Suprapubic skin (tissue), 4 donors: ENCODE data around the gene TCEA2. TPM values are rescaled to one million over a fixed set of nuclear protein-coding genes. Genes with fewer than 3 reads are reported as not detected.

Source experiments
- DNase-seq, 2 donors: peaks; one replicate each; pipeline ENCODE4 v3.0.0-alpha.2; 2019; ENCODE audit warnings: low spot score in 2 of 2
- H3K27ac ChIP-seq: fragments of 200-600 bp; sonication (generic); one replicate; pipeline ENCODE4 v1.5.1; 2019
- H3K27me3 ChIP-seq: fragments of 200-600 bp; sonication (generic); one replicate; pipeline ENCODE4 v1.5.1; 2019
- H3K36me3 ChIP-seq: fragments of 200-600 bp; sonication (generic); one replicate; pipeline ENCODE4 v1.5.1; 2019
- H3K4me1 ChIP-seq: fragments of 200-600 bp; sonication (generic); one replicate; pipeline ENCODE4 v1.5.1; 2019
- H3K4me3 ChIP-seq: fragments of 200-600 bp; sonication (generic); one replicate; pipeline ENCODE4 v1.5.1; 2019; ENCODE audit warnings: mild to moderate bottlenecking
- H3K9me3 ChIP-seq: fragments of 200-600 bp; sonication (generic); one replicate; pipeline ENCODE4 v1.5.1; 2019
- CTCF ChIP-seq, 2 donors: fragments of 200-600 bp in 1 of 2; fragments of 450-650 bp in 1 of 2; sonication (generic) in 1 of 2; IDR thresholded peaks; one replicate each; pipeline ENCODE4 v1.5.1; 2016 to 2019; ENCODE audit warnings: antibody characterized with exemption in 2 of 2, mild to moderate bottlenecking in 1 of 2, moderate library complexity in 1 of 2
- EP300 ChIP-seq: sonication (generic); formaldehyde crosslinking; IDR thresholded peaks from one replicate; pipeline ENCODE4 v1.6.1; 2017; ENCODE audit warnings: antibody characterized with exemption
- POLR2A ChIP-seq, 2 donors: fragments of 450-650 bp; IDR thresholded peaks; one replicate each; pipeline ENCODE4 v1.6.1; 2017; ENCODE audit warnings: antibody characterized with exemption in 2 of 2, mild to moderate bottlenecking in 2 of 2, moderate library complexity in 2 of 2
- POLR2AphosphoS5 ChIP-seq, 3 donors: sonication (generic); formaldehyde crosslinking; IDR thresholded peaks; one replicate each; pipeline ENCODE4 v1.6.1; 2017; ENCODE audit warnings: antibody characterized with exemption in 3 of 3
- WGBS: methylation state at CpG from one replicate; pipeline ENCODE4 v1.1.5; 2018; 5-methylcytosine and 5-hydroxymethylcytosine counted together
- total RNA-seq, 4 donors: library from RNA; depleted of rRNA; stranded (reverse); fragments of >200 nt; gene quantifications; one replicate each; pipeline ENCODE4 v1.1.0, GENCODE V29; 2016

Gene TCEA2
- total RNA-seq, 4 donors from 2014 or later: 8.6 to 27.9 (median 13.2) TPM

GRCh38 chr20:64051561-64052325 is 11.3 kb upstream of the TCEA2 start:
- DNase-seq: no peak
- H3K27me3 ChIP-seq: peaks cover 64% of the 10 kb centered on the region
- WGBS: 73% methylated on average over 2 of the region's 15 CpGs
- no peak for TF ChIP-seq CTCF (IDR thresholded peaks at IDR 0.05)
- TF ChIP-seq EP300: no peak
- TF ChIP-seq POLR2AphosphoS5 (IDR thresholded peaks at IDR 0.05): peak in 1 of 3 donors; percentile 37
- no peak for TF ChIP-seq POLR2A (IDR thresholded peaks at IDR 0.05)
- no peak overlapping the region for H3K4me3 ChIP-seq
- peak overlapping the region; percentile 70 for H3K27ac ChIP-seq
- no peaks in the 10 kb centered on the region for H3K9me3 ChIP-seq
- peaks cover 52% of the 10 kb centered on the region for H3K4me1 ChIP-seq
- no peaks in the 10 kb centered on the region for H3K36me3 ChIP-seq

DNA sequence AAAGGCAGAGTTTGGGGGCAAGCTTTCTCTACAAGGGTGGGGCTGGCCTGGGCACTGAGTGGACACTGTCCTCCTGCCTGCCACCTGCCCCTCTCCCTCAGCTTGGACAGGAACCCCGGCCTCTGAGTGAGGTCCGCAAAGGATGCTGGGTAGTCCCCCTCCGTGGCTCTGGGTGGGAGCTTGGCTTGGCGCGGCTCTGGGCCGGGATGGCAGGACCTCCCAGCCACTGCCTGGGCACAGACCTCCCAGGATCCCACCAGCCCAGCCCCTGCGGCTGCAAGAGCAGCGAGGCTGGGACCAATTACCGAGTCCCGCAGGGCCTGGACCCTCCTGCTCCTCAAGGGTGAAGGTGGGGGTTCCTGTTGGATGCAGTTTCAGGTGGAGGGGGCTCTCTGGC is 10.7 kb upstream of the TCEA2 start:
- H3K9me3 ChIP-seq: no peaks in the 10 kb centered on the region
- H3K4me3 ChIP-seq: no peak overlapping the region
- 86% methylated on average over 4 of the region's 10 CpGs for WGBS
- peaks cover 59% of the 10 kb centered on the region for H3K27me3 ChIP-seq
- no peaks in the 10 kb centered on the region for H3K36me3 ChIP-seq
- DNase-seq: no peak
- H3K27ac ChIP-seq: peak overlapping the region; percentile 70
- H3K4me1 ChIP-seq: peaks cover 55% of the 10 kb centered on the region
- TF ChIP-seq POLR2AphosphoS5 (IDR thresholded peaks at IDR 0.05) (no peak), POLR2A (IDR thresholded peaks at IDR 0.05) (no peak), CTCF (IDR thresholded peaks at IDR 0.05) (no peak)

GRCh38 chr20:64052987-64053840 is 9.8 kb upstream of the TCEA2 start:
- 59% methylated on average over 20 of the region's 33 CpGs for WGBS
- DNase-seq: no peak
- H3K9me3 ChIP-seq: no peaks in the 10 kb centered on the region
- peak overlapping the region; percentile 70 for H3K27ac ChIP-seq
- peaks cover 57% of the 10 kb centered on the region for H3K4me1 ChIP-seq
- no peaks in the 10 kb centered on the region for H3K36me3 ChIP-seq
- peaks cover 50% of the 10 kb centered on the region for H3K27me3 ChIP-seq
- TF ChIP-seq CTCF (IDR thresholded peaks at IDR 0.05): no peak
- no peak for TF ChIP-seq POLR2AphosphoS5 (IDR thresholded peaks at IDR 0.05)
- TF ChIP-seq POLR2A (IDR thresholded peaks at IDR 0.05): no peak
- TF ChIP-seq EP300: no peak
- H3K4me3 ChIP-seq: no peak overlapping the region

DNA sequence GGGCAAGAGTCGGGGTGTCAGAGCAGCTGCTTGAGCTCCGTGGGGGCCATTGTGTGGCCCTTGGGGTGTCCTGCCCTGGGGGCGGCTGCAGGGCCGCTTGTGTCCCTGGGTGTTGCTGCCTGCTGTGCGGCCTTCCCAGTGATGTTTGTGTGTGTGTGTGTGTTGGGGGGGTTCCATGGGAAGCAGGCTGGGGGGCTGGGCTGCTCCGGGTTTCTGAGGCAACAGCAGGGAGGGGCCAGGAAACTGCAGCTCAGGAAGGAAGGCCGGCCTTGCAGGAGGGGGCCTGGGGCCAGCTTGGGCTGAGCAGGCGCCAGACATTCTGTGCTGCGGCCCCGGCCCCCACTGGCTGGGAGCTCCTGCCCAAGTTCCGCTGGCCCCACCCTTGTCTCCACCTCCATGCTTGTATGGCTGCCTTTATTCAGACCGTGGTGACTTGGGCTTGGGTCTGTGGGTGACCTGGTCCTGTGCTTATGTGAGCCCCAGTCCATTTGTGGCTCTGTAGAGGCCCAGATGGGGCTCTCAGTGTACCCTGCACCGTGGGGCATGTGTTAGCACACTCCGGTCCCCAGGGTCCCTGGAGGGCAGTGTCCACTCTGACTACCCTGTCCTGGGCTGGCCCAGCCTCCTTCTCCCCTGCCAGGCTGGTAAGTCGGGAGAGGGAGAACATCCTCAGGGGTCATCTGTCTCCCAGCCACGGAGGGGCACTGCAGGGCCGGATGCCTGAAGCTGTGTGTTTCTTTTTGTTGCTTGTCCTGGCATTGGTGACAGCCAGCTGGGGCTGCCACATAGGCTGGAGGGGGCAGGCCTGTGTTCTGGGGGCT is 8.9 kb upstream of the TCEA2 start:
- Histone ChIP-seq H3K4me1 (peaks cover 49% of the 10 kb centered on the region), H3K4me3 (no peak overlapping the region), H3K36me3 (no peaks in the 10 kb centered on the region), H3K27me3 (peaks cover 41% of the 10 kb centered on the region), H3K9me3 (no peaks in the 10 kb centered on the region), H3K27ac (peak overlapping the region; percentile 70)
- TF ChIP-seq POLR2A (IDR thresholded peaks at IDR 0.05): no peak
- WGBS: no CpG with 5 or more reads among the region's 17 CpGs
- DNase-seq: no peak

DNA sequence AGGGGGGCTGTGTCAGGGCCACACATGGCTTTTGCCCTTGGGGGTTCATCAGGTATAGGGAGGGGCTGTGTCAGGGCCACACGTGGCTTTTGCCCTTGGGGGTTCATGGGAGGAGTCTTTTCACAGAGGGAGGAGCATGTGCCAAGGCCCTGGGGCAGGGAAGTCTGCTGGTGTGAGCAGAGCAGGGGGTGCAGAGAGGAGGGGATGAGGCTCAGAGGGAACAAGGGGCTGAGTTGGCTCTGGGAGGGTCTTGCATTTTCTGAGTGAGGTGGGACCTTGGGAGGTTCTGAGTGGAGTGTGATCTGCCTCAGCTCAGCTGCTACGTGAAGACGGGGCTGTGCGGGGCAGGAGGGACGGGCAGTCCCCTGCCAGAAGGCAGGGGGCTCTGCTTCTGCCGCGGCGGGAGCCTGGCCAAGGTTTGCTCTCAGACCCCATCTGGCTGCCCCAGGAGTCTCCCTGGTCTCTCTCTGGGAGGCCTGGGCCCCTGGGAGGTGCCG is 7.6 kb upstream of the TCEA2 start:
- WGBS: 64% methylated on average over 5 of the region's 9 CpGs
- TF ChIP-seq EP300: no peak
- TF ChIP-seq POLR2A (IDR thresholded peaks at IDR 0.05): no peak
- no peak for TF ChIP-seq CTCF (IDR thresholded peaks at IDR 0.05)
- TF ChIP-seq POLR2AphosphoS5 (IDR thresholded peaks at IDR 0.05): no peak

More for the DNA sequence above, 7.6 kb upstream of the TCEA2 start:
- Histone ChIP-seq H3K27me3 (peaks cover 30% of the 10 kb centered on the region), H3K4me3 (no peak overlapping the region), H3K9me3 (no peaks in the 10 kb centered on the region), H3K36me3 (no peaks in the 10 kb centered on the region), H3K27ac (peak overlapping the region; percentile 62), H3K4me1 (peaks cover 42% of the 10 kb centered on the region)
- DNase-seq: no peak
